ENCODE measurements around the gene CACNA1B.

The CACNA1B gene

GRCh38 chr9:137951597-137952490 is 74.3 kb downstream of the CACNA1B start:
- peaks cover 9% of the 10 kb centered on the region for H3K9me3 Mint-ChIP-seq
- H3K27ac Mint-ChIP-seq, result no peak overlapping the region
- H3K36me3 Mint-ChIP-seq (ENCODE audit: low read depth), result no peaks in the 10 kb centered on the region
- no peaks in the 10 kb centered on the region for H3K27me3 Mint-ChIP-seq (ENCODE audit: low read depth)
- H3K4me1 Mint-ChIP-seq (ENCODE audit: low read depth), result no peaks in the 10 kb centered on the region
- H3K4me3 Mint-ChIP-seq, result no peak overlapping the region

DNA sequence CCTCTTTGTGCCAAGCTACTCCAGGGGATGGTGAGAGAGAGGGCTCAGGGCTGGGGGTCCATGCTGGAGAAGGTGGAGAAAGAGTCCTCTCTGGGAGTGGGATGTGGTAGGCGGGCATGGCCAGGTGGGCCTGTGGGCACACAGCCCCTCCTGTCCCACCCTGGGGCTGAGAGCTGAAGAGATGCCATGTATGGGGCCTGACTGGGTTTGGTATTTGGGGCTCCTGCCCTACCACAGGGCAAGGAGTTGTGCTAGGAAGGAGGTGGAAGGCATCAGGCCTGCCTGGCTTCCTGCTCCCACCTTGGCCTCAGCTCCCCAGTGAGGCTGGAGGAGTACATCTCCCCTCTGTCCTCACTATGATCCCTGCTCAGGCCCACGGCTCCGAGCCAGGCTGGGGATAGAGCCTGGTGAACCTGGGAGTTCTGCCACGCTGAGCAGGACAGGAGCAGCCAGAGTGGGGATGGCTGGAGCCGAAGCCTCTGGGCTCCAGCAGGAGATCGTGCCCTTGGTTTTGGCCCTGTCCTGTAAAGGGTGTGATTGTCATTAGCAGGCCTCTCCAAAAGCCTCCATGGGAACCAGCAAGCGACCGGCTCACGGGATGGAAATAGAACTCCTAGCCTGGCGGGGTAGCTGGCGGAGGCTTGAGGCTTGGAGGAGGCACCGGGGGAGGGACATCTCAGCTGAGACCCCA is 75.5 kb downstream of the CACNA1B start:
- H3K27ac Mint-ChIP-seq, result no peak overlapping the region
- no peaks in the 10 kb centered on the region for H3K4me1 Mint-ChIP-seq (ENCODE audit: low read depth)
- H3K36me3 Mint-ChIP-seq (ENCODE audit: low read depth), result no peaks in the 10 kb centered on the region
- H3K27me3 Mint-ChIP-seq (ENCODE audit: low read depth), result no peaks in the 10 kb centered on the region
- no peaks in the 10 kb centered on the region for H3K9me3 Mint-ChIP-seq
- no peak overlapping the region for H3K4me3 Mint-ChIP-seq

- Mint-ChIP-seq H3K27me3 (ENCODE audit: low read depth) (no peaks in the 10 kb centered on the region), H3K36me3 (ENCODE audit: low read depth) (no peaks in the 10 kb centered on the region), H3K27ac (no peak overlapping the region), H3K4me1 (ENCODE audit: low read depth) (no peaks in the 10 kb centered on the region), H3K9me3 (no peaks in the 10 kb centered on the region), H3K4me3 (no peak overlapping the region)
Observed at GRCh38 chr9:137953683-137954438, 76.3 kb downstream of the CACNA1B start.

GRCh38 chr9:137955224-137955570 is 77.6 kb downstream of the CACNA1B start:
- no peaks in the 10 kb centered on the region for H3K4me1 Mint-ChIP-seq (ENCODE audit: low read depth)
- H3K4me3 Mint-ChIP-seq, result no peak overlapping the region
- no peak overlapping the region for H3K27ac Mint-ChIP-seq
- no peaks in the 10 kb centered on the region for H3K9me3 Mint-ChIP-seq
- H3K36me3 Mint-ChIP-seq (ENCODE audit: low read depth), result no peaks in the 10 kb centered on the region
- H3K27me3 Mint-ChIP-seq (ENCODE audit: low read depth), result no peaks in the 10 kb centered on the region

DNA sequence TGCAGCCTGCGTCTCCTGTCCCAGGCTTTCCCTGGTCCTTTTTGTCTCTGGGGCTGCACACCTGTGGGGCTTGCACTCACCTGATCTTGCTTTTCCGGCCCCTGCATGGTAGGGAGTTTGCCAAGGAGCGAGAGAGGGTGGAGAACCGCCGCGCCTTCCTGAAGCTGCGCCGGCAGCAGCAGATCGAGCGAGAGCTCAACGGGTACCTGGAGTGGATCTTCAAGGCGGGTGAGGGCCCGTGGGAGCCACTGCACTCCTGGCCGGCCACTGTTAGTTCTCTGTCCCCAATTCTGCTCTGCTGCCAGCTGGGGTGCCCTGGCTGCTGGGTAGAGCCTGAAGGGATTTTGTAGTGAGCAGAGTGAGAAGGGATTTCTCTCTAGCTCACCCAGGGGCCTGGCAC is 78.0 kb downstream of the CACNA1B start:
- Mint-ChIP-seq H3K27ac (no peak overlapping the region), H3K4me3 (no peak overlapping the region), H3K4me1 (ENCODE audit: low read depth) (no peaks in the 10 kb centered on the region), H3K36me3 (ENCODE audit: low read depth) (no peaks in the 10 kb centered on the region), H3K27me3 (ENCODE audit: low read depth) (no peaks in the 10 kb centered on the region), H3K9me3 (no peaks in the 10 kb centered on the region)

DNA sequence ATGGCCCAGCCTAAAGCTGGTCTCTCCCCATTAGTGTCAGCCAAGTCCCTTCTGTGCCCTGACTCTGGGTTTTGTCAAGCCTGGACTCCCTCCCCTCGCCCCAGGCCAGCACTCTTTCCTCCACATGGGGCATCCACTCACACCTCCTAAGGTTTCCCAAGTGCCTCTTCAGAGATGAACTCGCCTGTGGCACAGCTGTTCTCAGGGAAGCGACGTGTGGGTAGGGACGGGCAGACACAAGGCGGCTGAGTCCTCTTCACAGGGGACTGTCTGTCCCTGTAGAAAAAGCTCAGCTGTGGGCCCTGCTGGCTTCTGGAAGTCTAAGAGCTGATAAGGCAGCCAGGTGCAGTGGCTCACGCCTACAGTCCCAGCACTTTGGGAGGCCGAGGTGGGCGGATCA is 78.5 kb downstream of the CACNA1B start:
- Mint-ChIP-seq H3K27ac (no peak overlapping the region), H3K4me1 (ENCODE audit: low read depth) (no peaks in the 10 kb centered on the region), H3K4me3 (no peak overlapping the region), H3K9me3 (no peaks in the 10 kb centered on the region), H3K27me3 (ENCODE audit: low read depth) (no peaks in the 10 kb centered on the region), H3K36me3 (ENCODE audit: low read depth) (no peaks in the 10 kb centered on the region)

DNA sequence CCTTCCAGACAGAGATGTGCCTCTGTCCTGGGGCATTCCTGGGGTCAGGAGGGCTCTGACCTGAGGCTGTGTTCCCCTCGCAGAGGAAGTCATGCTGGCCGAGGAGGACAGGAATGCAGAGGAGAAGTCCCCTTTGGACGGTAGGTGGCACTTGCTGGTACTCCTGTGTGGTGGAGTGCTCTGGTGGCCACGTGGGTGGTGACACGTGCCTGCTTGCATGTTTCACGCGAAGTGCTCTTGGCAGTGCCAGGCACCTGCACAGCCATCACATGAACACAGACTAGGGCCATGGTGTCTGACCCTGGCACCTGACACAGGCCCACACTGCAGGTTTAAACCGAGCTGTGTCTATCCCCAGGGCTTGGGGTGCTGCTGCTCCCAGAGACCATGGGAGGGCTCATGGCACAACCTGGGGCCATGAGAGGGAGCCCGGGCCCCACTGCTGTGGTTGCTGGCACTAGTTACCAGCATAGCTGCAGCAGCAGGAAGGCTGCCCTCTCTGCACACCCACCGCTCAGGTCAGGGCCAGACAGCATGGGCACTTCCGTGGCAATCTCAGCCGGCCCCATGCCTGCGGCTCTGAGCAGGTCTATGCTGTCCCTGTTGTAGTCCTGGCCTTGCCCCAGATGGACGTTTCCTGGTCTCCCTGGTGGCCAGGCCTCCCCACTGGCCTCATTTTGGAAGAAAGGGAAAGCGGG is 79.3 kb downstream of the CACNA1B start:
- Mint-ChIP-seq H3K36me3 (ENCODE audit: low read depth) (no peaks in the 10 kb centered on the region), H3K9me3 (no peaks in the 10 kb centered on the region), H3K4me3 (no peak overlapping the region), H3K4me1 (ENCODE audit: low read depth) (no peaks in the 10 kb centered on the region), H3K27me3 (ENCODE audit: low read depth) (no peaks in the 10 kb centered on the region), H3K27ac (no peak overlapping the region)

GRCh38 chr9:137959641-137960411 is 82.2 kb downstream of the CACNA1B start:
- Mint-ChIP-seq H3K27me3 (ENCODE audit: low read depth) (no peaks in the 10 kb centered on the region), H3K9me3 (no peaks in the 10 kb centered on the region), H3K4me3 (no peak overlapping the region), H3K4me1 (ENCODE audit: low read depth) (no peaks in the 10 kb centered on the region), H3K27ac (no peak overlapping the region), H3K36me3 (ENCODE audit: low read depth) (no peaks in the 10 kb centered on the region)

DNA sequence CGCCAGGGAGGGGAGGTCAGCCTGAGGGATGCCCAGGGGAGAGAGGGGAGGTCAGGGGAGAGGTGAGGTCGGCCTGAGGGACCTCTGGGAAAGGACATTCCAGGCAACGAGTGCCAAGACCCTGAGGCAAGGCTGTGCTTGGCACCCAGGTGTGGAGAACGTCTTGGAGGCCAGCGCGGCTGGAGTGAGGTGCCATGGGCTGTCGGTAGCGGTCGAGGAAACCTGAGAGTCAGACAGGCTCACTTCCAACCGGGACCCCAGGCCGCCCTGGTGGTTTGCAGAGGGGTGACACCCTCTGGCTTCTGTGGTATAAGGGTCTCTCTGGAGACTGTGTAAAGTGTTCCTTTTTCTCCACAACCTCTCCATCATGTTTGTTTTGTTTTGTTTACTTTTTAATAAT is 82.9 kb downstream of the CACNA1B start:
- Mint-ChIP-seq H3K27me3 (ENCODE audit: low read depth) (no peaks in the 10 kb centered on the region), H3K4me3 (no peak overlapping the region), H3K9me3 (no peaks in the 10 kb centered on the region), H3K4me1 (ENCODE audit: low read depth) (no peaks in the 10 kb centered on the region), H3K27ac (no peak overlapping the region), H3K36me3 (ENCODE audit: low read depth) (no peaks in the 10 kb centered on the region)

DNA sequence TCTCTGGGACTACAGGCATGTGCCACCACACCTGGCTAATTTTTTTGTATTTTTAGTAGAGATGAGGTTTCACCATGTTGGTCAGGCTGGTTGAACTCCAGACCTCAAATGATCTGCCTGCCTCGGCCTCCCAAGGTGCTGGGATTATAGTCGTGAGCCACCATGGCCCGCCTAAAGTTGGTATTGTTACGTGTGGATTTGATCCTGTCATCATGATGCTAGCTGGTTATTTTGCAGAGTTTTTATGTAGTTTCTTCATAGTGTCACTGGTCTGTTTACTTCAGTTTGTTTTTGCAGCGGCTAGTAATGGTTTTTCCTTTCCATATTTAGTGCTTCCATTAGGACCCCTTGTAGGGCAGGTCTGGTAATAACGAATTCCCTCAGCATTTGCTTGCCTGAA is 85.9 kb downstream of the CACNA1B start:
- no peak overlapping the region for H3K27ac Mint-ChIP-seq
- no peaks in the 10 kb centered on the region for H3K9me3 Mint-ChIP-seq
- H3K27me3 Mint-ChIP-seq (ENCODE audit: low read depth), result no peaks in the 10 kb centered on the region
- H3K36me3 Mint-ChIP-seq (ENCODE audit: low read depth), result no peaks in the 10 kb centered on the region
- H3K4me1 Mint-ChIP-seq (ENCODE audit: low read depth), result no peaks in the 10 kb centered on the region
- H3K4me3 Mint-ChIP-seq, result no peak overlapping the region

DNA sequence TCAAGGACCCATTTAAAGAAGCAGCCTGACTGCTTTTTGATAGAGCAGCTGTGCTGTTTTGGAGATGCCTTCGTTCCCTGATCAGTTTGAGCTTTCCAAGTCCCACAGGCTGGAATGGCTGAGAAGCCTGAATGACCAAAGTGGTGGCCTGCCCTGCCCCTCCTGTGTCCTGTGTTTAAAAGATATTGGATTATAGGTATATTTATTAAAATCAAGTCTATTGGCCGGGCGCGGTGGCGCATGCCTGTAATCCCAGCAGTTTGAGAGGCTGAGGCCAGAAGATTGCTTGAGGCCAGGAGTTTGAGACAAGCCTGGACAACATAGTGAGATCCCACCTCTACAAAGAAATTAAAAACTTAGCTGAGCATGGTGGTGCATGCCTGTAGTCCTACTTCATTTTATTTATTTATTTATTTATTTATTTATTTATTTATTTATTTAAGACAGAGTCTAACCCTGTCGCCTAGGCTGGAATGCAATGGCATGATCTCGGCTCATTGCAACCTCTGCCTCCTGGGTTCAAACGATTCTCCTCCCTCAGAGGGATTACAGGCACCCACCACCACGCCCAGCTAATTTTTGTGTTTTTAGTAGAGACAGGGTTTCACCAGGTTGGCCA is 87.7 kb downstream of the CACNA1B start:
- no peaks in the 10 kb centered on the region for H3K27me3 Mint-ChIP-seq (ENCODE audit: low read depth)
- no peaks in the 10 kb centered on the region for H3K4me1 Mint-ChIP-seq (ENCODE audit: low read depth)
- H3K4me3 Mint-ChIP-seq, result no peak overlapping the region
- no peaks in the 10 kb centered on the region for H3K36me3 Mint-ChIP-seq (ENCODE audit: low read depth)
- no peak overlapping the region for H3K27ac Mint-ChIP-seq
- no peaks in the 10 kb centered on the region for H3K9me3 Mint-ChIP-seq

DNA sequence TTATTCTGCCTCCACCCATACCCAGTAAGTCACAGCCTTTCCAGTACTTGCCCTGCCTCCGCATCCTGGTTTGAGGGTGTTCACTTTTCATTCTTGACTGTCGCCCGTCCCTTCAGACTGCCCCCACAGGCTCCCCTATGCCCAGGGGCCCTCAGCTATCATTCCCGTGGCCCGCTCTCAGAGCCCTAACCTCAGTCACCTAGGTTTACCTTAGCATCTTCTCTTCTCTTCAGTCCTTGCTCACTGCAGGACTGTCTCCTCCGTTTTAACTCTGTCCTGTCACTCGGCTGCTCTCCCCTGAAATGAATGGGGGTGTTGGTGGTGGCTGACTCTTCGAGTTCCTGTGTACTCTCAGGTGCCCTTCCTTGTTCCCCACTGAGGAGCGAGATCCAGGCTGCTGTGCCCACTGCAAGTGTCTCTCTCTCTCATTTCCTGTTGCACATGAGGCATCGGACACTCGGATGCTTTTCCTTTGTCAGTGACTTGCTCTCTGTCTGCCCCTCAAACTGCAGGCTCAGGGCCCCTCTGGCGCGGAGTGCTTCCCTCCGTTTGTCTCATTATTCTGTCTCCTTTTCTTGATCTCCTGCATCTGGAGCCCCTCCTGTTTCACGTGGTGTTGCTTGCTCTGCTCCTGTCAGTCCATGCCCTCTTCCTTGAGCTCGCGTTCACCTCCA is 89.8 kb downstream of the CACNA1B start:
- no peaks in the 10 kb centered on the region for H3K9me3 Mint-ChIP-seq
- no peaks in the 10 kb centered on the region for H3K36me3 Mint-ChIP-seq (ENCODE audit: low read depth)
- no peak overlapping the region for H3K27ac Mint-ChIP-seq
- no peak overlapping the region for H3K4me3 Mint-ChIP-seq
- no peaks in the 10 kb centered on the region for H3K27me3 Mint-ChIP-seq (ENCODE audit: low read depth)
- H3K4me1 Mint-ChIP-seq (ENCODE audit: low read depth), result no peaks in the 10 kb centered on the region

GRCh38 chr9:137968235-137968634 is 90.7 kb downstream of the CACNA1B start:
- no peak overlapping the region for H3K27ac Mint-ChIP-seq
- no peaks in the 10 kb centered on the region for H3K36me3 Mint-ChIP-seq (ENCODE audit: low read depth)
- H3K27me3 Mint-ChIP-seq (ENCODE audit: low read depth), result no peaks in the 10 kb centered on the region
- H3K9me3 Mint-ChIP-seq, result no peaks in the 10 kb centered on the region
- no peak overlapping the region for H3K4me3 Mint-ChIP-seq
- H3K4me1 Mint-ChIP-seq (ENCODE audit: low read depth), result no peaks in the 10 kb centered on the region
